Fibroblast of villous mesenchyme (primary cell): ENCODE data around the gene GPT2. TPM values are rescaled to one million over a fixed set of nuclear protein-coding genes. Genes with fewer than 3 reads are reported as not detected.

Source experiments
- DNase-seq: peaks from one replicate; pipeline ENCODE4 v3.0.0-alpha.2; 2010; ENCODE audit warnings: low read depth
- H3K4me3 ChIP-seq: 2 replicates; pipeline ENCODE4 v1.5.1; 2011; ENCODE audit warnings: low read depth, mild to moderate bottlenecking, low read length
- CTCF ChIP-seq: IDR thresholded peaks from 2 replicates; pipeline ENCODE4 v1.5.1; 2012; ENCODE audit warnings: low read depth, mild to moderate bottlenecking, low read length; ENCODE audit not compliant: insufficient read depth
- total RNA-seq: library from RNA; depleted of rRNA; stranded (reverse); fragments of >200 nt; gene quantifications from 2 replicates; pipeline ENCODE4 v1.2.3, GENCODE V29; 2012

GPT2 gene
- total RNA-seq, 1 donor, result 13.0 TPM

GRCh38 chr16:46854846-46855245, 29.3 kb upstream of the GPT2 start:
- no peak for TF ChIP-seq CTCF
- DNase-seq, result no peak
- no peak overlapping the region for H3K4me3 ChIP-seq

- DNase-seq, result no peak
- no peak for TF ChIP-seq CTCF
- no peak overlapping the region for H3K4me3 ChIP-seq
Observed at GRCh38 chr16:46855389-46855788, 28.8 kb upstream of the GPT2 start.

- TF ChIP-seq CTCF, result peak; percentile 55
- H3K4me3 ChIP-seq, result no peak overlapping the region
- DNase-seq, result peak; percentile 55
Observed at GRCh38 chr16:46857368-46857945, 26.7 kb upstream of the GPT2 start.

DNA sequence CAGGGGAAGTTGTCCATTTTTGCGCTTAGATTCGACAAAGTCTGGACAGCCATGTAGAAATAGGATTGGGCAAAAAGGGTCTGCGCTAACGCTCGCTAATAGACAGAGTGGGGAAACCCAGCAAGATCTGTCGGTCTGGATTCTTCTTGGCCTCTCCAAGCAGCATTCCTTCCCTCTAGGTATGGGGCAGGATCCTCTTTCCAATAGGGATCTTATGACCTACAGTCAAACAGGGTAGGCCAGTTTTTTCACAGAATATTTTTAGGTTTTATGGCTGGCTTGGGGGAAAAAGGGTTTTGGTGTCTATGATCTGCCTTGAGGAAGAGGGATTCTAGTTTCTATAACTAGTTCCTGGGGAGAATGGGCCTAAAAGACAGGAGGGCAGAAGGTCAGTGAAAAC, 26.0 kb upstream of the GPT2 start:
- no peak for TF ChIP-seq CTCF
- DNase-seq, result no peak
- no peak overlapping the region for H3K4me3 ChIP-seq

DNA sequence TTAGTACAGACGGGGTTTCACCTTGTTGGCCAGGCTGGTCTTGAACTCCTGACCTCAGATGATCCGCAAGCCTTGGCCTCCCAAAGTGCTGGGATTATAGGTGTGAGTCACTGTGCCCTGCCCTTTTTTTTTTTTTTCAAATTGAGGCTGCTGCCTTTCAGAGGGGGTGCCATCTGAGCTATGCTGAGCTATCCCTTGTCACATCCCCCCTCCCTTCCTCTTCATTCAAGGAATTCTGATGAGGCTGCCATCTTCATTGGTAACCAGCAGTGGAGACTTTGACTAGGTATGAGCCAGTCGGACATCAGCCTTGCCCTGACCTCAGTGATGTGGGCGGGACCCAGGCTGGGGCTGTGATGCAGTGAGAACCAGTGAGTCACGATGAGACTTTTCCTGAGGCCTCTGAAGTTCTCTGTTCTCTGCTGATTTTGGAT, 24.4 kb upstream of the GPT2 start:
- peak; percentile 66 for DNase-seq
- H3K4me3 ChIP-seq, result no peak overlapping the region
- TF ChIP-seq CTCF, result no peak

- DNase-seq, result no peak
- H3K4me3 ChIP-seq, result no peak overlapping the region
- TF ChIP-seq CTCF, result no peak
Observed at GRCh38 chr16:46862555-46863447, 21.4 kb upstream of the GPT2 start.
